BE2C (cell line): ENCODE results near the gene MIAT.

ENCODE experiments used
- DNase-seq: peaks from one replicate; pipeline ENCODE4 v3.0.0-alpha.2; 2020
- H3K27me3 ChIP-seq: fragments of 250-450 bp; sonication (Bioruptor Pico); 2 replicates; pipeline ENCODE4 v1.5.1; 2020; ENCODE audit warnings: mild to moderate bottlenecking
- H3K36me3 ChIP-seq: fragments of 250-450 bp; sonication (Bioruptor Pico); 2 replicates; pipeline ENCODE4 v1.5.1; 2020; ENCODE audit warnings: mild to moderate bottlenecking
- H3K4me1 ChIP-seq: fragments of 250-450 bp; sonication (Bioruptor Pico); 2 replicates; pipeline ENCODE4 v1.5.1; 2020
- H3K4me3 ChIP-seq: 2 replicates; pipeline ENCODE4 v1.5.1; 2011; ENCODE audit warnings: low read depth, low read length
- H3K9me3 ChIP-seq: fragments of 250-450 bp; sonication (Bioruptor Pico); 2 replicates; pipeline ENCODE4 v1.5.1; 2020
- CTCF ChIP-seq: IDR thresholded peaks from 2 replicates; pipeline ENCODE4 v1.5.1; 2012; ENCODE audit warnings: mild to moderate bottlenecking, low read depth, low read length

MIAT gene

GRCh38 chr22:26667140-26667539 lies 9.8 kb downstream of the MIAT start:
- H3K4me1 ChIP-seq = peaks cover 7% of the 10 kb centered on the region
- no peak overlapping the region for H3K4me3 ChIP-seq
- no peaks in the 10 kb centered on the region for H3K36me3 ChIP-seq

GRCh38 chr22:26669060-26669481 lies 11.7 kb downstream of the MIAT start:
- no peaks in the 10 kb centered on the region for H3K9me3 ChIP-seq
- no peak overlapping the region for H3K4me3 ChIP-seq
- H3K36me3 ChIP-seq = no peaks in the 10 kb centered on the region
- TF ChIP-seq CTCF = peak; percentile 71
- H3K27me3 ChIP-seq = no peaks in the 10 kb centered on the region
- peaks cover 9% of the 10 kb centered on the region for H3K4me1 ChIP-seq
- peak; percentile 78 for DNase-seq

More at GRCh38 chr22:26667140-26667539, 9.8 kb downstream of the MIAT start:
- H3K27me3 ChIP-seq = no peaks in the 10 kb centered on the region
- no peaks in the 10 kb centered on the region for H3K9me3 ChIP-seq
- no peak for DNase-seq
- TF ChIP-seq CTCF = no peak

- DNase-seq = no peak
- H3K4me1 ChIP-seq = peaks cover 9% of the 10 kb centered on the region
- no peak overlapping the region for H3K4me3 ChIP-seq
- no peaks in the 10 kb centered on the region for H3K36me3 ChIP-seq
- TF ChIP-seq CTCF = no peak
- no peaks in the 10 kb centered on the region for H3K9me3 ChIP-seq
- no peaks in the 10 kb centered on the region for H3K27me3 ChIP-seq
These were observed 13.1 kb downstream of the MIAT start for GRCh38 chr22:26670459-26670858.

GRCh38 chr22:26671317-26672059 lies 14.1 kb downstream of the MIAT start:
- no peak for DNase-seq
- H3K4me3 ChIP-seq = no peak overlapping the region
- H3K27me3 ChIP-seq = no peaks in the 10 kb centered on the region
- TF ChIP-seq CTCF = no peak
- no peaks in the 10 kb centered on the region for H3K36me3 ChIP-seq
- H3K9me3 ChIP-seq = no peaks in the 10 kb centered on the region
- H3K4me1 ChIP-seq = peaks cover 9% of the 10 kb centered on the region

GRCh38 chr22:26672060-26672471 lies 14.7 kb downstream of the MIAT start:
- no peaks in the 10 kb centered on the region for H3K27me3 ChIP-seq
- peak overlapping the region; percentile 97 for H3K4me3 ChIP-seq
- H3K36me3 ChIP-seq = no peaks in the 10 kb centered on the region
- no peak for TF ChIP-seq CTCF
- DNase-seq = no peak
- peaks cover 9% of the 10 kb centered on the region for H3K4me1 ChIP-seq
- no peaks in the 10 kb centered on the region for H3K9me3 ChIP-seq

- no peaks in the 10 kb centered on the region for H3K27me3 ChIP-seq
- peak overlapping the region; percentile 97 for H3K4me3 ChIP-seq
- H3K4me1 ChIP-seq = peaks cover 9% of the 10 kb centered on the region
- peak; percentile 75 for TF ChIP-seq CTCF
- peak; percentile 93 for DNase-seq
- no peaks in the 10 kb centered on the region for H3K9me3 ChIP-seq
- H3K36me3 ChIP-seq = no peaks in the 10 kb centered on the region
These were observed 15.4 kb downstream of the MIAT start for GRCh38 chr22:26672590-26673468.
